HG02938 (cell line): ENCODE data around the gene PPP2R3B.
"Not testable (repeated sequence)": the region's sequence is repeated elsewhere in the genome, so short reads cannot be mapped to it uniquely, and the experiment has no call there.

ENCODE experiments used
- ATAC-seq: cut with Tn5 transposase; IDR thresholded peaks from one replicate; pipeline ENCODE4 v1.9.1; 2021; ENCODE audit warnings: mild to moderate bottlenecking, moderate library complexity; ENCODE audit not compliant: unreplicated experiment

Gene PPP2R3B

GRCh38 chrX:386768-387575 lies at the start of gene PPP2R3B:
TSS of gene PPP2R3B (minus strand) at chrX:386907. CDS start at chrX:386691, 216 bp downstream.
- peak; percentile 93 for ATAC-seq

GRCh38 chrX:435536-436122 lies 48.9 kb upstream of the PPP2R3B start:
- no peak for ATAC-seq

- ATAC-seq = no peak
Observed at GRCh38 chrX:434946-435345, 48.2 kb upstream of the PPP2R3B start.

GRCh38 chrX:433771-434170 lies 47.1 kb upstream of the PPP2R3B start:
- no peak for ATAC-seq

- not testable (repeated sequence) for ATAC-seq
Observed at GRCh38 chrX:432666-433065, 46.0 kb upstream of the PPP2R3B start.

- no peak for ATAC-seq
Observed at GRCh38 chrX:431492-432111, 44.9 kb upstream of the PPP2R3B start.

- ATAC-seq = no peak
Observed at GRCh38 chrX:431056-431455, 44.3 kb upstream of the PPP2R3B start.

- no peak for ATAC-seq
Observed at GRCh38 chrX:429266-429825, 42.6 kb upstream of the PPP2R3B start.

GRCh38 chrX:427812-428725 lies 41.4 kb upstream of the PPP2R3B start:
- no peak for ATAC-seq

- ATAC-seq = no peak
Observed at GRCh38 chrX:426881-427280, 40.2 kb upstream of the PPP2R3B start.

- ATAC-seq = no peak
Observed at GRCh38 chrX:425056-425455, 38.3 kb upstream of the PPP2R3B start.

GRCh38 chrX:421646-422391 lies 35.1 kb upstream of the PPP2R3B start:
- no peak for ATAC-seq

GRCh38 chrX:420496-421223 lies 34.0 kb upstream of the PPP2R3B start:
- ATAC-seq = no peak

GRCh38 chrX:418927-419729 lies 32.4 kb upstream of the PPP2R3B start:
- ATAC-seq = no peak

GRCh38 chrX:415498-415897 lies 28.8 kb upstream of the PPP2R3B start:
- not testable (repeated sequence) for ATAC-seq

GRCh38 chrX:413322-414201 lies 26.9 kb upstream of the PPP2R3B start:
- ATAC-seq = no peak

GRCh38 chrX:410296-410695 lies 23.6 kb upstream of the PPP2R3B start:
- ATAC-seq = no peak

- ATAC-seq = no peak
Observed at GRCh38 chrX:405149-405548, 18.4 kb upstream of the PPP2R3B start.
